IMR-90 (cell line): ENCODE data around the gene NGEF. TPM values are rescaled to one million over a fixed set of nuclear protein-coding genes. Genes with fewer than 3 reads are reported as not detected.

Experiments used
- ATAC-seq: fragments of 200-7000 bp; cut with Tn5 transposase; 2 replicates; pipeline ENCODE4 v1.9.1; 2020; ENCODE audit warnings: low read depth, mild to moderate bottlenecking, moderate library complexity
- Bru-seq: library from RNA; stranded (reverse); fragments of 400-500 nt; gene quantifications from one replicate; lab custom pipeline; 2021; lab: Mats Ljungman, UMichigan
- BruChase-seq, 2 experiments: library from RNA; stranded (reverse); fragments of 400-500 nt; gene quantifications; one replicate each; lab custom pipeline; 2021; lab: Mats Ljungman, UMichigan
- BruUV-seq: library from RNA; stranded (reverse); fragments of 400-500 nt; replicated peaks from 2 replicates; lab custom pipeline; 2021; lab: Mats Ljungman, UMichigan
- CTCF ChIA-PET: fragments of 300-600 bp; formaldehyde crosslinking; extraction: SDS; loops from one replicate; lab custom pipeline; 2021; ENCODE audit warnings: antibody characterized with exemption; lab: Yijun Ruan, JAX
- POLR2A ChIA-PET: fragments of 300-600 bp; sonication (Branson Sonifier 250); formaldehyde crosslinking; loops from one replicate; lab custom pipeline; 2022; ENCODE audit warnings: antibody characterized with exemption; ENCODE audit not compliant: unreplicated experiment; lab: Charles Lee
- DNase-seq: peaks from one replicate; pipeline ENCODE4 v3.0.0; 2013
- H2AFZ ChIP-seq: replicated peaks from 2 replicates; pipeline ENCODE3; 2013; ENCODE audit warnings: low read length, mild to moderate bottlenecking; ENCODE audit not compliant: poor library complexity
- H2AK5ac ChIP-seq: 2 replicates; pipeline ENCODE4 v1.6.1; 2013; ENCODE audit warnings: low read depth, low read length, inconsistent platforms
- H2AK9ac ChIP-seq: replicated peaks from 2 replicates; pipeline ENCODE3; 2013; ENCODE audit warnings: mild to moderate bottlenecking, low read depth, low read length, moderate library complexity; ENCODE audit not compliant: poor library complexity
- H2BK120ac ChIP-seq: 2 replicates; pipeline ENCODE4 v1.6.1; 2013; ENCODE audit warnings: low read depth, low read length, inconsistent platforms
- H2BK15ac ChIP-seq: 3 replicates; pipeline ENCODE4 v1.6.1; 2013; ENCODE audit warnings: low read depth, low read length, inconsistent platforms
- H2BK20ac ChIP-seq: 2 replicates; pipeline ENCODE4 v1.6.1; 2013; ENCODE audit warnings: low read depth, mild to moderate bottlenecking, inconsistent platforms, low read length, moderate library complexity
- H2BK5ac ChIP-seq: 2 replicates; pipeline ENCODE4 v1.6.1; 2013; ENCODE audit warnings: mild to moderate bottlenecking, low read depth, low read length, inconsistent platforms; ENCODE audit not compliant: poor library complexity, severe bottlenecking
- H3K14ac ChIP-seq: replicated peaks from 2 replicates; pipeline ENCODE4 v1.6.1; 2013; ENCODE audit warnings: low read depth, low read length, inconsistent platforms
- H3K18ac ChIP-seq: 2 replicates; pipeline ENCODE4 v1.6.1; 2013; ENCODE audit warnings: low read depth, low read length, control low read depth
- H3K23ac ChIP-seq: 2 replicates; pipeline ENCODE4 v1.6.1; 2013; ENCODE audit warnings: low read depth, low read length, inconsistent platforms
- H3K27ac ChIP-seq: 2 replicates; pipeline ENCODE4 v1.5.1; 2013; ENCODE audit warnings: mild to moderate bottlenecking, control low read depth, low read length; ENCODE audit not compliant: insufficient read depth
- H3K27me3 ChIP-seq: 2 replicates; pipeline ENCODE4 v1.6.1; 2013; ENCODE audit warnings: low read length; ENCODE audit not compliant: control insufficient read depth, insufficient read depth
- H3K36me3 ChIP-seq: 2 replicates; pipeline ENCODE4 v1.6.1; 2013; ENCODE audit warnings: low read length, mixed read lengths; ENCODE audit not compliant: control insufficient read depth, insufficient read depth
- H3K4ac ChIP-seq: 2 replicates; pipeline ENCODE4 v1.6.1; 2013; ENCODE audit warnings: low read depth, low read length, inconsistent platforms
- H3K4me1 ChIP-seq: 2 replicates; pipeline ENCODE4 v1.6.1; 2013; ENCODE audit warnings: low read length, mixed read lengths; ENCODE audit not compliant: control insufficient read depth, insufficient read depth
- H3K4me2 ChIP-seq: 2 replicates; pipeline ENCODE4 v1.6.1; 2013; ENCODE audit warnings: low read depth, mild to moderate bottlenecking, control low read depth, low read length, moderate library complexity
- H3K4me3 ChIP-seq: 2 replicates; pipeline ENCODE4 v1.5.1; 2013; ENCODE audit warnings: low read depth, mild to moderate bottlenecking, control low read depth, low read length, moderate library complexity; ENCODE audit not compliant: insufficient read depth
- H3K56ac ChIP-seq: 2 replicates; pipeline ENCODE4 v1.6.1; 2013; ENCODE audit warnings: low read length, inconsistent platforms; ENCODE audit not compliant: insufficient read depth; ENCODE audit errors: extremely low read depth
- H3K79me1 ChIP-seq, 2 experiments: 2 replicates each; pipeline ENCODE4 v1.6.1; 2013; ENCODE audit warnings: low read length in 2 of 2, inconsistent platforms in 1 of 2, low read depth in 1 of 2
- H3K9ac ChIP-seq: 2 replicates; pipeline ENCODE4 v1.6.1; 2013; ENCODE audit warnings: low read depth, low read length, control low read depth
- H3K9me1 ChIP-seq: 2 replicates; pipeline ENCODE4 v1.6.1; 2013; ENCODE audit warnings: low read length, inconsistent platforms; ENCODE audit not compliant: insufficient read depth
- H3K9me3 ChIP-seq: 2 replicates; pipeline ENCODE4 v1.6.1; 2013; ENCODE audit warnings: low read length; ENCODE audit not compliant: control insufficient read depth, insufficient read depth
- H4K20me1 ChIP-seq: 2 replicates; pipeline ENCODE4 v1.6.1; 2013; ENCODE audit warnings: low read length, inconsistent platforms; ENCODE audit not compliant: insufficient read depth
- H4K5ac ChIP-seq: 2 replicates; pipeline ENCODE4 v1.6.1; 2013; ENCODE audit warnings: mild to moderate bottlenecking, low read depth, low read length, control low read depth
- H4K8ac ChIP-seq, 2 experiments: 2 replicates each; pipeline ENCODE4 v1.6.1; 2013; ENCODE audit warnings: low read depth in 2 of 2, low read length in 2 of 2, control low read depth in 1 of 2, inconsistent platforms in 1 of 2
- H4K91ac ChIP-seq: 2 replicates; pipeline ENCODE4 v1.6.1; 2013; ENCODE audit warnings: low read depth, low read length, inconsistent platforms; ENCODE audit not compliant: insufficient read depth
- BHLHE40 ChIP-seq: fragments of 150-350 bp; IDR thresholded peaks from 2 replicates; pipeline ENCODE4 v1.6.1; 2016; ENCODE audit warnings: mild to moderate bottlenecking, low read depth, low read length
- CHD1 ChIP-seq: IDR thresholded peaks from 2 replicates; pipeline ENCODE4 v1.6.1; 2012; ENCODE audit warnings: low read depth, low read length, improper control_type of control experiment
- FOS ChIP-seq: fragments of 150-350 bp; IDR thresholded peaks from 2 replicates; pipeline ENCODE4 v1.6.1; 2016; ENCODE audit warnings: low read depth, low read length
- MAFK ChIP-seq: IDR thresholded peaks from 2 replicates; pipeline ENCODE4 v1.6.1; 2012; ENCODE audit warnings: low read depth, low read length, improper control_type of control experiment
- MAZ ChIP-seq: IDR thresholded peaks from 2 replicates; pipeline ENCODE4 v1.6.1; 2012; ENCODE audit warnings: low read depth, mild to moderate bottlenecking, low read length, improper control_type of control experiment, moderate library complexity, borderline replicate concordance
- MXI1 ChIP-seq: IDR thresholded peaks from 2 replicates; pipeline ENCODE4 v1.6.1; 2012; ENCODE audit warnings: low read depth, mild to moderate bottlenecking, low read length, moderate library complexity, borderline replicate concordance
- NFE2L2 ChIP-seq: fragments of 150-350 bp; IDR thresholded peaks from 2 replicates; pipeline ENCODE4 v1.6.1; 2016; ENCODE audit warnings: low read depth, mild to moderate bottlenecking, low read length
- RAD21 ChIP-seq: IDR thresholded peaks from 2 replicates; pipeline ENCODE4 v1.6.1; 2012; ENCODE audit warnings: low read length, improper control_type of control experiment
- RCOR1 ChIP-seq: IDR thresholded peaks from 2 replicates; pipeline ENCODE4 v1.6.1; 2012; ENCODE audit warnings: mild to moderate bottlenecking, low read length, improper control_type of control experiment; ENCODE audit not compliant: insufficient replicate concordance
- RFX5 ChIP-seq: IDR thresholded peaks from 2 replicates; pipeline ENCODE4 v1.8.0; 2012; ENCODE audit warnings: low read depth, mild to moderate bottlenecking, low read length, moderate library complexity
- SMC3 ChIP-seq: fragments of 150-350 bp; IDR thresholded peaks from 2 replicates; pipeline ENCODE4 v1.6.1; 2016; ENCODE audit warnings: low read depth, mild to moderate bottlenecking, antibody characterized with exemption, low read length, moderate library complexity
- WGBS, 2 experiments: methylation state at CpG; one replicate each; pipeline versions ENCODE4 v1.1.5 to v1.1.7; 2013; ENCODE audit warnings: missing lambda C conversion rate in 2 of 2; ENCODE audit not compliant: insufficient read length in 1 of 2; ENCODE audit errors: extremely low coverage in 2 of 2; 5-methylcytosine and 5-hydroxymethylcytosine counted together
- dilution Hi-C: fragments of 300-500 bp; cut with HindIII; formaldehyde crosslinking; loops from one replicate; pipeline ENCODE4 v1.14.3; 2018; ENCODE audit warnings: low sequenced_read_pairs; ENCODE audit not compliant: unreplicated experiment
- in situ Hi-C: fragments of 300-500 bp; cut with MboI; formaldehyde crosslinking; loops from 3 replicates; pipeline ENCODE4 v1.14.3; 2019; ENCODE audit warnings: low sequenced_read_pairs, inconsistent platforms, mixed read lengths
- intact Hi-C: fragments of 100-400 bp; cut with micrococcal nuclease; formaldehyde crosslinking; loops from 2 replicates; pipeline ENCODE4 v1.10.0; 2022
- long read RNA-seq: library from polyadenylated mRNA; unstranded; transcript quantifications from one replicate; pipeline ENCODE4 v2.0.0, GENCODE V29; 2021; ENCODE audit not compliant: unreplicated experiment
- polyA plus RNA-seq, 3 experiments: library from polyadenylated mRNA; depleted of rRNA; stranded (reverse); fragments of >200 nt; gene quantifications; 2 replicates each; pipeline ENCODE4 v1.2.3, GENCODE V29; 2012; ENCODE audit warnings: low replicate concordance in 1 of 3
- total RNA-seq: library from RNA; depleted of rRNA; stranded (reverse); fragments of >200 nt; gene quantifications from 2 replicates; pipeline ENCODE4 v1.2.3, GENCODE V29; 2012; rRNA removed
- TF ChIP-seq, protein P1 (sequence below): conservative IDR thresholded peaks from 2 replicates; pipeline ENCODE4 v1.5.1; 2012; ENCODE audit warnings: mild to moderate bottlenecking, low read depth, low read length, improper control_type of control experiment
- TF ChIP-seq, protein P2 (sequence below): fragments of 150-350 bp; IDR thresholded peaks from 2 replicates; pipeline ENCODE4 v1.6.1; 2017; ENCODE audit warnings: mild to moderate bottlenecking, antibody characterized with exemption, low read length, low read depth

Gene NGEF, protein sequence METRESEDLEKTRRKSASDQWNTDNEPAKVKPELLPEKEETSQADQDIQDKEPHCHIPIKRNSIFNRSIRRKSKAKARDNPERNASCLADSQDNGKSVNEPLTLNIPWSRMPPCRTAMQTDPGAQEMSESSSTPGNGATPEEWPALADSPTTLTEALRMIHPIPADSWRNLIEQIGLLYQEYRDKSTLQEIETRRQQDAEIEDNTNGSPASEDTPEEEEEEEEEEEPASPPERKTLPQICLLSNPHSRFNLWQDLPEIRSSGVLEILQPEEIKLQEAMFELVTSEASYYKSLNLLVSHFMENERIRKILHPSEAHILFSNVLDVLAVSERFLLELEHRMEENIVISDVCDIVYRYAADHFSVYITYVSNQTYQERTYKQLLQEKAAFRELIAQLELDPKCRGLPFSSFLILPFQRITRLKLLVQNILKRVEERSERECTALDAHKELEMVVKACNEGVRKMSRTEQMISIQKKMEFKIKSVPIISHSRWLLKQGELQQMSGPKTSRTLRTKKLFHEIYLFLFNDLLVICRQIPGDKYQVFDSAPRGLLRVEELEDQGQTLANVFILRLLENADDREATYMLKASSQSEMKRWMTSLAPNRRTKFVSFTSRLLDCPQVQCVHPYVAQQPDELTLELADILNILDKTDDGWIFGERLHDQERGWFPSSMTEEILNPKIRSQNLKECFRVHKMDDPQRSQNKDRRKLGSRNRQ
- 1.1 TPM in 2 replicates for total RNA-seq
- polyA plus RNA-seq (2012; rRNA removed): 0.52 and 1.7 TPM in 2 replicates
- polyA plus RNA-seq (2012; cell fraction: cytosol; rRNA removed): 0.12 and 0.54 TPM in 2 replicates
- 1.1 and 1.2 TPM in 2 replicates for polyA plus RNA-seq (2012; cell fraction: nucleus; rRNA removed; ENCODE audit: low replicate concordance)
- Bru-seq, nascent RNA: percentile 2 among the genes with signal in this experiment
- percentile 1 among the genes with signal in this experiment for BruChase-seq, experiment 1, labeled RNA remaining after a 6-hour chase
- BruChase-seq, experiment 2, labeled RNA remaining after a 2-hour chase: percentile 1 among the genes with signal in this experiment
- long read RNA-seq: 0 reads

DNA sequence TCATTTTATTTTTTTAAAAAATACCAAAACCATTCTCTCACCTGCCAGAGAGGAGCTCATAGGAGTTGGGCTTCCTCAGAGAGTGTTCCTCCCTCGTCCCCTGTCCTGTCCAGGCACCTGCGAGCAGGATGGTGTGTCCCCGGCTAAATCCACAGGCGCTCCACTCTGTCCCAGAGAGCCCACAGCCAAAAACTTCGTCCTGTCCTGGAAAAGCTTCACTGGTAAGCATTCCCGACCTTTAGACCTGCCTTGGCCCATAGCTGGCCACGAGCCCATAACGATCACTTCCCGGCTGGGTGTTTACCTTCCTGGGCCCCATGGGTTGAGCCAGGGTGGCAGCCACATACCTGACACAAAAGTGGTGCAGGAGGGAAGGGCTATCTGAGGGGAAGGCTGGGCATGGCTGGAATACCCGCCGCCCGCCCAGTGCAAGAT lies at the start of gene NGEF:
Gene NGEF (minus strand): TSS at position 230 of the 435 bp plus-strand sequence. CDS start 38,366 bp downstream, outside the sequence.
- Histone ChIP-seq H3K36me3 (no peaks in the 10 kb centered on the region), H4K20me1 (no peaks in the 10 kb centered on the region), H4K5ac (no peak within 1 kb of the TSS), H2AFZ (no peak within 1 kb of the TSS), H3K4me3 (no peak within 1 kb of the TSS), H2AK5ac (no peak within 1 kb of the TSS), H2BK120ac (no peak within 1 kb of the TSS), H2BK5ac (no peak within 1 kb of the TSS), H2BK20ac (no peak within 1 kb of the TSS), H3K27me3 (peaks cover 3% of the 10 kb centered on the region; the same call in 1 of the 2 replicates), H4K91ac (no peak within 1 kb of the TSS), H3K79me1 (no peaks in the 10 kb centered on the region), H3K18ac (no peak within 1 kb of the TSS), H3K4me1 (no peaks in the 10 kb centered on the region), H3K4me2 (no peak within 1 kb of the TSS), H4K8ac (no peak within 1 kb of the TSS), H2BK15ac (no peak within 1 kb of the TSS), H2AK9ac (no peak within 1 kb of the TSS), H3K9me3 (no peaks in the 10 kb centered on the region), H3K23ac (no peak within 1 kb of the TSS), H3K56ac (no peak within 1 kb of the TSS), H3K4ac (no peak within 1 kb of the TSS), H3K27ac (no peak within 1 kb of the TSS), H3K14ac (no peak within 1 kb of the TSS), H3K9me1 (no peaks in the 10 kb centered on the region), H3K9ac (no peak within 1 kb of the TSS)
- ATAC-seq: no peak
- no peak for TF ChIP-seq MAZ
- TF ChIP-seq MXI1: no peak
- TF ChIP-seq RCOR1: no peak
- no peak for TF ChIP-seq RAD21
- TF ChIP-seq, protein P1, sequence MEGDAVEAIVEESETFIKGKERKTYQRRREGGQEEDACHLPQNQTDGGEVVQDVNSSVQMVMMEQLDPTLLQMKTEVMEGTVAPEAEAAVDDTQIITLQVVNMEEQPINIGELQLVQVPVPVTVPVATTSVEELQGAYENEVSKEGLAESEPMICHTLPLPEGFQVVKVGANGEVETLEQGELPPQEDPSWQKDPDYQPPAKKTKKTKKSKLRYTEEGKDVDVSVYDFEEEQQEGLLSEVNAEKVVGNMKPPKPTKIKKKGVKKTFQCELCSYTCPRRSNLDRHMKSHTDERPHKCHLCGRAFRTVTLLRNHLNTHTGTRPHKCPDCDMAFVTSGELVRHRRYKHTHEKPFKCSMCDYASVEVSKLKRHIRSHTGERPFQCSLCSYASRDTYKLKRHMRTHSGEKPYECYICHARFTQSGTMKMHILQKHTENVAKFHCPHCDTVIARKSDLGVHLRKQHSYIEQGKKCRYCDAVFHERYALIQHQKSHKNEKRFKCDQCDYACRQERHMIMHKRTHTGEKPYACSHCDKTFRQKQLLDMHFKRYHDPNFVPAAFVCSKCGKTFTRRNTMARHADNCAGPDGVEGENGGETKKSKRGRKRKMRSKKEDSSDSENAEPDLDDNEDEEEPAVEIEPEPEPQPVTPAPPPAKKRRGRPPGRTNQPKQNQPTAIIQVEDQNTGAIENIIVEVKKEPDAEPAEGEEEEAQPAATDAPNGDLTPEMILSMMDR: no peak
- TF ChIP-seq RFX5: no peak
- TF ChIP-seq, protein P2, sequence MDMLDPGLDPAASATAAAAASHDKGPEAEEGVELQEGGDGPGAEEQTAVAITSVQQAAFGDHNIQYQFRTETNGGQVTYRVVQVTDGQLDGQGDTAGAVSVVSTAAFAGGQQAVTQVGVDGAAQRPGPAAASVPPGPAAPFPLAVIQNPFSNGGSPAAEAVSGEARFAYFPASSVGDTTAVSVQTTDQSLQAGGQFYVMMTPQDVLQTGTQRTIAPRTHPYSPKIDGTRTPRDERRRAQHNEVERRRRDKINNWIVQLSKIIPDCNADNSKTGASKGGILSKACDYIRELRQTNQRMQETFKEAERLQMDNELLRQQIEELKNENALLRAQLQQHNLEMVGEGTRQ: no peak
- TF ChIP-seq NFE2L2: no peak
- no peak for TF ChIP-seq SMC3
- no peak for TF ChIP-seq FOS
- TF ChIP-seq MAFK: no peak
- no peak for TF ChIP-seq CHD1
- no peak for TF ChIP-seq BHLHE40
- CTCF ChIA-PET: no interaction called here
- 100% methylated on average over 3 of the region's 12 CpGs; no CpG with 5 or more reads in 1 of the 2 experiments for WGBS, 2 experiments
- in situ Hi-C loops (no loop called here), intact Hi-C loops (no loop called here), dilution Hi-C loops (no loop called here)
- no TSS peak for BruUV-seq
- DNase-seq: no peak
- POLR2A ChIA-PET: no interaction called here
